ENCODE measurements around the gene PC. TPM values are rescaled to one million over a fixed set of nuclear protein-coding genes. Genes with fewer than 3 reads are reported as not detected.

The PC gene
- total RNA-seq, 1 experiment from 2014 or later, result 24.5 TPM

DNA sequence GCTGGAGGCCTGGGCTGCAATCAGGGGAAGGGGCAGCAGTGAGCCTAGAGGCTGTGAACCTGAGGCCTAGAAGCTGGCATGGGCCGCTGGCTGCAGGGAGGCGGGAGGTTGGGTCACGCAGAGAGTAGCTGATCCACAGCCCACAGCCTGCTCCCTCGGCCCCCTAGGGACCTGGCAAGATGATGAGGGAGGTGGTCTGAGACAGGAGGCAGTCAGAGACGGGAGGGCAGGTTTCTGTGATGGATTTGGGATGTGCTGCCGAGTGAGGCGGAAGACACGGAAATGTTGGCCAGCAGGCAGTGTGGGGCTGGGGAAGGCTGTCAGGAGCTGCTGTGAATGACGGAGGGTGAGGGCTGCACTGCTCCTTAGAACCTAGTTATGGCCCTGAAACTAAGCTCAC is 78.6 kb downstream of the PC start:
- DNase-seq, result no peak
- Histone ChIP-seq H4K20me1 (ENCODE audit: low read length) (no peaks in the 10 kb centered on the region), H3K4me3 (ENCODE audit: low read length) (no peak overlapping the region), H3K27ac (ENCODE audit: low read length) (no peak overlapping the region), H2AFZ (ENCODE audit: low read length) (no peak overlapping the region), H3K9me3 (ENCODE audit: low read length) (no peaks in the 10 kb centered on the region), H3K79me2 (ENCODE audit: low read length) (peaks cover 6% of the 10 kb centered on the region; the same call in 1 of the 2 replicates), H3K36me3 (ENCODE audit: low read depth, low read length) (no peaks in the 10 kb centered on the region), H3K9me2 (replicated peaks; ENCODE audit: low read length) (no peaks in the 10 kb centered on the region), H3K4me1 (ENCODE audit: insufficient read depth, low read length) (peaks cover 35% of the 10 kb centered on the region), H3F3A (ENCODE audit: low read length, unreplicated experiment) (no peaks in the 10 kb centered on the region), H3K4me2 (ENCODE audit: low read length) (no peak overlapping the region), H3K9ac (ENCODE audit: low read length) (no peak overlapping the region), H3K27me3 (ENCODE audit: low read length) (no peaks in the 10 kb centered on the region)
- POLR2A ChIA-PET (ENCODE audit: unreplicated experiment), result no interaction called here
- no peak for ATAC-seq
- intact Hi-C loops (cut with micrococcal nuclease), result no loop called here
- BruUV-seq (replicated peaks), result no TSS peak
- CTCF ChIA-PET, result no interaction called here
- TF ChIP-seq EZH2 (IDR thresholded peaks at IDR 0.05; ENCODE audit: low read length, unreplicated experiment) (no peak), EZH2phosphoT487 (IDR thresholded peaks at IDR 0.05; ENCODE audit: borderline replicate concordance, low read length) (no peak)
- TF ChIP-seq, protein P1, sequence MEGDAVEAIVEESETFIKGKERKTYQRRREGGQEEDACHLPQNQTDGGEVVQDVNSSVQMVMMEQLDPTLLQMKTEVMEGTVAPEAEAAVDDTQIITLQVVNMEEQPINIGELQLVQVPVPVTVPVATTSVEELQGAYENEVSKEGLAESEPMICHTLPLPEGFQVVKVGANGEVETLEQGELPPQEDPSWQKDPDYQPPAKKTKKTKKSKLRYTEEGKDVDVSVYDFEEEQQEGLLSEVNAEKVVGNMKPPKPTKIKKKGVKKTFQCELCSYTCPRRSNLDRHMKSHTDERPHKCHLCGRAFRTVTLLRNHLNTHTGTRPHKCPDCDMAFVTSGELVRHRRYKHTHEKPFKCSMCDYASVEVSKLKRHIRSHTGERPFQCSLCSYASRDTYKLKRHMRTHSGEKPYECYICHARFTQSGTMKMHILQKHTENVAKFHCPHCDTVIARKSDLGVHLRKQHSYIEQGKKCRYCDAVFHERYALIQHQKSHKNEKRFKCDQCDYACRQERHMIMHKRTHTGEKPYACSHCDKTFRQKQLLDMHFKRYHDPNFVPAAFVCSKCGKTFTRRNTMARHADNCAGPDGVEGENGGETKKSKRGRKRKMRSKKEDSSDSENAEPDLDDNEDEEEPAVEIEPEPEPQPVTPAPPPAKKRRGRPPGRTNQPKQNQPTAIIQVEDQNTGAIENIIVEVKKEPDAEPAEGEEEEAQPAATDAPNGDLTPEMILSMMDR (conservative IDR thresholded peaks at IDR 0.05; ENCODE audit: low read depth, low read length), result no peak

DNA sequence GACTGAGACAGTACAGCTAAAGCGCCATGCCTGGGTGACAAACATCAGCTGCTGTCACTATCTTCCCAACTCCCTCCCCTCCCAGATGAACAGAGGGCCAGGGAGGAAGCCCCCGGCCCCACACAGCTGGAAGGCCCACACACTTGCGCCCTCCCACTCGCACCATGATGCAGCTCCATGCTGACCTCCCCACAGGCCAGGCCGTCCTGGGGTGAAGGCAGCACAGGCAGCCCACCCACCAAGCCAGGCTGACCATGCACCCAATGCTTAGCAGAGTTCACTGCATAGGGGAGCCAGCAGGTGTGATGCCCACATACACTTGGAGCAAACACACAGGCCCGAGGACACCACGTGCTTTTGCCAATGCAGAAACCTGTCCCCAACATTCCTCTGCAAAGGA is 79.2 kb downstream of the PC start:
- H3K4me2 ChIP-seq (ENCODE audit: low read length), result no peak overlapping the region
- no peaks in the 10 kb centered on the region for H3K9me3 ChIP-seq (ENCODE audit: low read length)
- no peaks in the 10 kb centered on the region for H3F3A ChIP-seq (ENCODE audit: low read length, unreplicated experiment)
- POLR2A ChIA-PET (ENCODE audit: unreplicated experiment), result no interaction called here
- peaks cover 33% of the 10 kb centered on the region for H3K4me1 ChIP-seq (ENCODE audit: insufficient read depth, low read length)
- ATAC-seq (no peak), DNase-seq (no peak)
- BruUV-seq (replicated peaks), result no TSS peak
- H4K20me1 ChIP-seq (ENCODE audit: low read length), result no peaks in the 10 kb centered on the region
- TF ChIP-seq EZH2phosphoT487 (IDR thresholded peaks at IDR 0.05; ENCODE audit: borderline replicate concordance, low read length) (no peak), EZH2 (IDR thresholded peaks at IDR 0.05; ENCODE audit: low read length, unreplicated experiment) (no peak)
- TF ChIP-seq, protein P1 (conservative IDR thresholded peaks at IDR 0.05; ENCODE audit: low read depth, low read length), result no peak
- H3K4me3 ChIP-seq (ENCODE audit: low read length), result no peak overlapping the region
- H3K9ac ChIP-seq (ENCODE audit: low read length), result no peak overlapping the region
- H2AFZ ChIP-seq (ENCODE audit: low read length), result no peak overlapping the region
- peaks cover 6% of the 10 kb centered on the region; the same call in 1 of the 2 replicates for H3K79me2 ChIP-seq (ENCODE audit: low read length)
- intact Hi-C loops (cut with micrococcal nuclease), result no loop called here
- H3K36me3 ChIP-seq (ENCODE audit: low read depth, low read length), result no peaks in the 10 kb centered on the region
- CTCF ChIA-PET, result no interaction called here
- no peaks in the 10 kb centered on the region for H3K9me2 ChIP-seq (replicated peaks; ENCODE audit: low read length)
- no peak overlapping the region for H3K27ac ChIP-seq (ENCODE audit: low read length)
- H3K27me3 ChIP-seq (ENCODE audit: low read length), result no peaks in the 10 kb centered on the region

DNA sequence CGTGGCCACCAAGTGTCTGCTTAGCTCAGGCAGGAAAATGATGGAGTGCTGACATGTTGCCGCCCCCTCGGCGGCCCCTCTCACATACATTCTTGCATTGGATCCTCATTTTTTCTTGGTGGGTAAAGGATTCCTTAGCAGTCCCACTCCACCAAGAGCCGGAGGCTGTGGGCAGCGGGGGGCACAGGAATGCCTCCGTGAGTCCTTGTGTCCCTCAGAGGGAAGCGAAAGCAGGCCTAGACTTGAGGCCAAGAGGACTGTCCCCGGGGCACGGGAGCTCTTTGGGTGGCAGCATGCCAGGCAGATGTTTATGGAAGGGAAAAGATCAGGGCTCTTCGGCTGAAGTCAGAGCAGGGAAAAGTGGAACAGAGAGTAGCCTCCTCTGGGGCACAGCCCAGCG is 79.7 kb downstream of the PC start:
- no peak for ATAC-seq
- Histone ChIP-seq H3K27me3 (ENCODE audit: low read length) (no peaks in the 10 kb centered on the region), H4K20me1 (ENCODE audit: low read length) (no peaks in the 10 kb centered on the region), H3K9me2 (replicated peaks; ENCODE audit: low read length) (no peaks in the 10 kb centered on the region), H3K4me3 (ENCODE audit: low read length) (no peak overlapping the region), H3F3A (ENCODE audit: low read length, unreplicated experiment) (no peaks in the 10 kb centered on the region), H3K79me2 (ENCODE audit: low read length) (peaks cover 6% of the 10 kb centered on the region; the same call in 1 of the 2 replicates), H2AFZ (ENCODE audit: low read length) (no peak overlapping the region), H3K4me2 (ENCODE audit: low read length) (no peak overlapping the region), H3K27ac (ENCODE audit: low read length) (no peak overlapping the region), H3K36me3 (ENCODE audit: low read depth, low read length) (no peaks in the 10 kb centered on the region), H3K4me1 (ENCODE audit: insufficient read depth, low read length) (peaks cover 29% of the 10 kb centered on the region), H3K9ac (ENCODE audit: low read length) (no peak overlapping the region), H3K9me3 (ENCODE audit: low read length) (no peaks in the 10 kb centered on the region)
- DNase-seq, result no peak
- no TSS peak for BruUV-seq (replicated peaks)
- TF ChIP-seq EZH2phosphoT487 (IDR thresholded peaks at IDR 0.05; ENCODE audit: borderline replicate concordance, low read length), result no peak
- TF ChIP-seq, protein P1 (conservative IDR thresholded peaks at IDR 0.05; ENCODE audit: low read depth, low read length), result no peak
- no peak for TF ChIP-seq EZH2 (IDR thresholded peaks at IDR 0.05; ENCODE audit: low read length, unreplicated experiment)
- ChIA-PET POLR2A (ENCODE audit: unreplicated experiment) (interaction anchor here (0.7 kb wide), 1 partner anchor 176 kb away, joined by 5 read pairs; no protein-coding TSS in a partner anchor), CTCF (no interaction called here)
- intact Hi-C loops (cut with micrococcal nuclease), result no loop called here

All from PC-3 (cell line).